ENCODE measurements around the gene FILIP1.

FILIP1 gene, protein sequence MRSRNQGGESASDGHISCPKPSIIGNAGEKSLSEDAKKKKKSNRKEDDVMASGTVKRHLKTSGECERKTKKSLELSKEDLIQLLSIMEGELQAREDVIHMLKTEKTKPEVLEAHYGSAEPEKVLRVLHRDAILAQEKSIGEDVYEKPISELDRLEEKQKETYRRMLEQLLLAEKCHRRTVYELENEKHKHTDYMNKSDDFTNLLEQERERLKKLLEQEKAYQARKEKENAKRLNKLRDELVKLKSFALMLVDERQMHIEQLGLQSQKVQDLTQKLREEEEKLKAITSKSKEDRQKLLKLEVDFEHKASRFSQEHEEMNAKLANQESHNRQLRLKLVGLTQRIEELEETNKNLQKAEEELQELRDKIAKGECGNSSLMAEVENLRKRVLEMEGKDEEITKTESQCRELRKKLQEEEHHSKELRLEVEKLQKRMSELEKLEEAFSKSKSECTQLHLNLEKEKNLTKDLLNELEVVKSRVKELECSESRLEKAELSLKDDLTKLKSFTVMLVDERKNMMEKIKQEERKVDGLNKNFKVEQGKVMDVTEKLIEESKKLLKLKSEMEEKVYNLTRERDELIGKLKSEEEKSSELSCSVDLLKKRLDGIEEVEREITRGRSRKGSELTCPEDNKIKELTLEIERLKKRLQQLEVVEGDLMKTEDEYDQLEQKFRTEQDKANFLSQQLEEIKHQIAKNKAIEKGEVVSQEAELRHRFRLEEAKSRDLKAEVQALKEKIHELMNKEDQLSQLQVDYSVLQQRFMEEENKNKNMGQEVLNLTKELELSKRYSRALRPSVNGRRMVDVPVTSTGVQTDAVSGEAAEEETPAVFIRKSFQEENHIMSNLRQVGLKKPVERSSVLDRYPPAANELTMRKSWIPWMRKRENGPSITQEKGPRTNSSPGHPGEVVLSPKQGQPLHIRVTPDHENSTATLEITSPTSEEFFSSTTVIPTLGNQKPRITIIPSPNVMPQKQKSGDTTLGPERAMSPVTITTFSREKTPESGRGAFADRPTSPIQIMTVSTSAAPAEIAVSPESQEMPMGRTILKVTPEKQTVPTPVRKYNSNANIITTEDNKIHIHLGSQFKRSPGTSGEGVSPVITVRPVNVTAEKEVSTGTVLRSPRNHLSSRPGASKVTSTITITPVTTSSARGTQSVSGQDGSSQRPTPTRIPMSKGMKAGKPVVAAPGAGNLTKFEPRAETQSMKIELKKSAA (N-terminal part only)

DNA sequence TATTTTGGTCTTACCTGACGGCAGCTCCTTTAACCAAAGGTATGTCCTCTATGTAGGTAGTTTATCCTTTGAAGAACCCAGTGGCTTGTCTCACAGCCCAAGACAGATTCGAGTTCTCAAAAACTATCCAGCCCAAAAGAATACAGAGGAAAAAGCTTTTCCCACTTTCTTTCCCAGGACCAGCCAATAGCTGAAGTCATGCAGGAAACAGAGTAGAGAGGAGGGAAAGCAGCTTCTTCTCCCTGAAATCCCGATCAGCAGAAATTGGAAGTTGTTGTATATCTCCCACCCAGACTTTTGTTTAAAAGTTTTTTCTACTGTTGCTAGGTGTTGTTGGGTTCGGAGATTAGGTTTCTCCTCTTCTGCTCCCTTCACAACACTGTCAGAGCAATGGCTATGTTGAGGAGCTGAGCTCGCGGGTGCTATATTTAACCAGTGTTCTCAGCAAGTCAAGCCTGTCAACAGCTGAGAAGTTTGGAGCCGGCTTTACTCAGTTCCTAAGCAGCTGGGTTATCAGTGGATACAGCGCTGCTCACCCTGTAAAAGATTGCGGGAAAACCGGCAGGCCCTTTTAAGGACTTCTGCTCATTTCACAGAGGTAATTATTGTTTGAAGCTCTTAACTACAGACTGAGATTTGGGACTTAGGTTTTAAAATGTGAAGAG, at the start of gene FILIP1:
Gene FILIP1, minus strand, starts transcription at position 401 of the 665 bp plus-strand sequence. CDS start 78,828 bp downstream, outside the sequence.
- H3K27ac ChIP-seq (ENCODE audit: low read depth, low read length), result peak within 1 kb of the TSS; percentile 18
- H3K9me3 ChIP-seq (ENCODE audit: control insufficient read depth in 1 of 2, low read length in 2 of 2), result no peaks in the 10 kb centered on the region
- no peaks in the 10 kb centered on the region for H3K36me3 ChIP-seq (ENCODE audit: control insufficient read depth in 1 of 2, insufficient read depth in 2 of 2, low read length in 2 of 2)
- H3K4me3 ChIP-seq (ENCODE audit: low read depth in 1 of 2, low read length in 2 of 2), result peak within 1 kb of the TSS in 1 of 2 donors; percentile 34
- peak within 1 kb of the TSS; percentile 9 to 20 for H3K9ac ChIP-seq (ENCODE audit: low read depth in 1 of 2, low read length in 2 of 2)
- peaks cover 0 to 7% of the 10 kb centered on the region in 2 donors for H3K27me3 ChIP-seq (ENCODE audit: control insufficient read depth in 1 of 2, insufficient read depth in 2 of 2, low read length in 2 of 2)
- H3K4me1 ChIP-seq (ENCODE audit: control insufficient read depth in 1 of 2, insufficient read depth in 2 of 2, low read length in 2 of 2), result no peaks in the 10 kb centered on the region

DNA sequence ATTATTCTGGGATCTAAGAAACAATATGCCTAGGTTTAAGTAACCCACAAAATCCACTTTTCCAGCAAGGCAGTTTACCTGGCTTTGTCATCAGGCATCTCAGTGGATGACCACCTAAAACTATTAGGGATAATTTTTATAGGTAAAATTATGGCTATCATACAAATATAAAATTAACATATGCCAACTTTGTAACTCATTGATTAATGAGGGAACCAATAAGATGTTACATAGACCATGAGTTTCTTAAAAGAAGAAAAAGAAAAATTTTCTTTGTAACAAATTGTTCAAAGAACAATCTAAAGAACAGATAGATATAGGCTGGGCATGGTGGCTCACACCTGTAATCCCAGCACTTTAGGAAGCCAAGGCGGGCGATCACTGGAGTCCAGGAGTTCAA, 49.7 kb upstream of the FILIP1 start:
- H3K9me3 ChIP-seq (ENCODE audit: control insufficient read depth in 1 of 2, low read length in 2 of 2), result no peaks in the 10 kb centered on the region
- no peak overlapping the region for H3K9ac ChIP-seq (ENCODE audit: low read depth in 1 of 2, low read length in 2 of 2)
- H3K36me3 ChIP-seq (ENCODE audit: control insufficient read depth in 1 of 2, insufficient read depth in 2 of 2, low read length in 2 of 2), result no peaks in the 10 kb centered on the region
- no peak overlapping the region for H3K27ac ChIP-seq (ENCODE audit: low read depth, low read length)
- no peaks in the 10 kb centered on the region for H3K4me1 ChIP-seq (ENCODE audit: control insufficient read depth in 1 of 2, insufficient read depth in 2 of 2, low read length in 2 of 2)
- H3K4me3 ChIP-seq (ENCODE audit: low read depth in 1 of 2, low read length in 2 of 2), result no peak overlapping the region
- H3K27me3 ChIP-seq (ENCODE audit: control insufficient read depth in 1 of 2, insufficient read depth in 2 of 2, low read length in 2 of 2), result no peaks in the 10 kb centered on the region

DNA sequence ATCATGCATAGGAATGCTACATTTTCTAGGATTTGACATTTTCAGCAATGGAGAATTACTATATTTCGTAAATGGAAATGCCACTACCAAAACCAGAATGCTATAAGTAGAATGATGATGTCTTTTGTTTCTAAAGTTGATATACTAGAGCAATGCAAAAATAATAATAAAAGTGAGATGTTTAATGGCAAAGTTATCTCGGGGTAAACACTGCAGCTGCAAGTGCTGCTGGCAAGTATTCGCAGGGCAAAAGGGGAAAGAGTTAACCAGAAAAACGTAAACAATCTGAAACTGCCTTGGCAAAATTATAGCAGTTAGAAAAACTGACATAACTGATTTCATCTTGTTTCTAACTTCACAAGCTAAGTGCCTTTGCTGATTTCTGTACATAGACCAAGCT, 45.5 kb upstream of the FILIP1 start:
- Histone ChIP-seq H3K27ac (ENCODE audit: low read depth, low read length) (no peak overlapping the region), H3K9ac (ENCODE audit: low read depth in 1 of 2, low read length in 2 of 2) (no peak overlapping the region), H3K4me3 (ENCODE audit: low read depth in 1 of 2, low read length in 2 of 2) (no peak overlapping the region), H3K27me3 (ENCODE audit: control insufficient read depth in 1 of 2, insufficient read depth in 2 of 2, low read length in 2 of 2) (no peaks in the 10 kb centered on the region), H3K9me3 (ENCODE audit: control insufficient read depth in 1 of 2, low read length in 2 of 2) (no peaks in the 10 kb centered on the region), H3K36me3 (ENCODE audit: control insufficient read depth in 1 of 2, insufficient read depth in 2 of 2, low read length in 2 of 2) (no peaks in the 10 kb centered on the region), H3K4me1 (ENCODE audit: control insufficient read depth in 1 of 2, insufficient read depth in 2 of 2, low read length in 2 of 2) (no peaks in the 10 kb centered on the region)

DNA sequence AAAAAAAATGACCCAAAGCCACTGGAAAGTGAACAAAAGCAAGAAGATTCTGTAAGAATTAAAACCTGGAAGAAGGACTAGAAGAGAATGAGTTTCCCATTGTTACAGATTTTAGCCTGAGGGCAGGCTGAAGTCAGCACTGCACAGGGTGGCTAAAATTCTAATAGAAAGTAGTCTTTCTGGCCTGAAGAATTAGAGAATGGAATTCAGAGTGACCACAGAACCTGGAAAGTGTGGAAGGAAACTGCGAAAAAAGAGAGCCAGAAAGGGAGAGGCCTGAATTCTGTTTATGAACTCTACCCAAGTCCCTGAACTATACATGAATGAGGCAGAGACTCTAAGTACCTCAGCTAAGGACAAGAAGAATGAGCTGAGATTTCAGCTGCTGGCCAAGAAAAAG, 38.9 kb upstream of the FILIP1 start:
- Histone ChIP-seq H3K36me3 (ENCODE audit: control insufficient read depth in 1 of 2, insufficient read depth in 2 of 2, low read length in 2 of 2) (no peaks in the 10 kb centered on the region), H3K27me3 (ENCODE audit: control insufficient read depth in 1 of 2, insufficient read depth in 2 of 2, low read length in 2 of 2) (no peaks in the 10 kb centered on the region), H3K27ac (ENCODE audit: low read depth, low read length) (no peak overlapping the region), H3K9ac (ENCODE audit: low read depth in 1 of 2, low read length in 2 of 2) (no peak overlapping the region), H3K4me1 (ENCODE audit: control insufficient read depth in 1 of 2, insufficient read depth in 2 of 2, low read length in 2 of 2) (no peaks in the 10 kb centered on the region), H3K4me3 (ENCODE audit: low read depth in 1 of 2, low read length in 2 of 2) (no peak overlapping the region), H3K9me3 (ENCODE audit: control insufficient read depth in 1 of 2, low read length in 2 of 2) (no peaks in the 10 kb centered on the region)

DNA sequence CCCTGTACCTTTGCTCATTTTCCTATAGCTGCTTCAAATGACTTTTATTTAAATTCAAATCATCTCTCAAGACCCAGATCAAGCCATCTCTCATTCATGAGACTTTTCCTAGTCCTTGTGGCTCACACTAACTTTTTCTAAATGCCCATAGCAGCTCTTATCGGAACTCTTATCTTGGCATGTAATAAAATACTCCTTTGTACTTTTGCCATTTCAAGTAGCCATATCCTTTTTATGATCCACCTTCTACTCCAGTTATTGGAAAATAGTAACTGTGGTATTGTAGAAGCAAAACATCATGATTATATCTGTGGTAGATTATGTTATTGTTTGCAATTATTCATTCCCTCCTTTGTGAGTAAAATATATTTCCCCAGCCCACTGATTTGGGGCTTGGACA, 37.6 kb upstream of the FILIP1 start:
- no peaks in the 10 kb centered on the region for H3K4me1 ChIP-seq (ENCODE audit: control insufficient read depth in 1 of 2, insufficient read depth in 2 of 2, low read length in 2 of 2)
- H3K9ac ChIP-seq (ENCODE audit: low read depth in 1 of 2, low read length in 2 of 2), result no peak overlapping the region
- H3K36me3 ChIP-seq (ENCODE audit: control insufficient read depth in 1 of 2, insufficient read depth in 2 of 2, low read length in 2 of 2), result no peaks in the 10 kb centered on the region
- no peaks in the 10 kb centered on the region for H3K27me3 ChIP-seq (ENCODE audit: control insufficient read depth in 1 of 2, insufficient read depth in 2 of 2, low read length in 2 of 2)
- H3K27ac ChIP-seq (ENCODE audit: low read depth, low read length), result no peak overlapping the region
- no peaks in the 10 kb centered on the region for H3K9me3 ChIP-seq (ENCODE audit: control insufficient read depth in 1 of 2, low read length in 2 of 2)
- no peak overlapping the region for H3K4me3 ChIP-seq (ENCODE audit: low read depth in 1 of 2, low read length in 2 of 2)

DNA sequence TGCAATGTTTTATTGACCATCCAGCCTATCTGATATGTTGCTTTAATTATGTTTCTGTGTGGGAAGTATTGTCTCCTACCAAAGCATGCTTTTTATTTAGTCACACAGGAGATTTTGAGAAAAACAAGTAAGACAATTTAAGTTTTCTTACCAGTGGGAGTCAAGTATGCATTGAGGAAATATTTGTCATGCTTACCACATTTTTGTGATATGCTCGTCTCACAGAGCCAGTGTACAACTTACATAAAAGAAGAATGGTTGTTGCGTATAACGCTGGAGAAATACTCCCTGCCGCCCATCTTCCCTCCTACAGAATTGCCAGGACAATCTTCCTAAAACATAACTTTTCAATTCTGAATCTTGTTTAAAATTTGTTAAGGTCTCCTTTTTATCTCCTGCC, 37.1 kb upstream of the FILIP1 start:
- H3K9me3 ChIP-seq (ENCODE audit: control insufficient read depth in 1 of 2, low read length in 2 of 2), result no peaks in the 10 kb centered on the region
- H3K27me3 ChIP-seq (ENCODE audit: control insufficient read depth in 1 of 2, insufficient read depth in 2 of 2, low read length in 2 of 2), result no peaks in the 10 kb centered on the region
- no peak overlapping the region for H3K27ac ChIP-seq (ENCODE audit: low read depth, low read length)
- no peaks in the 10 kb centered on the region for H3K4me1 ChIP-seq (ENCODE audit: control insufficient read depth in 1 of 2, insufficient read depth in 2 of 2, low read length in 2 of 2)
- H3K36me3 ChIP-seq (ENCODE audit: control insufficient read depth in 1 of 2, insufficient read depth in 2 of 2, low read length in 2 of 2), result no peaks in the 10 kb centered on the region
- no peak overlapping the region for H3K9ac ChIP-seq (ENCODE audit: low read depth in 1 of 2, low read length in 2 of 2)
- H3K4me3 ChIP-seq (ENCODE audit: low read depth in 1 of 2, low read length in 2 of 2), result no peak overlapping the region

DNA sequence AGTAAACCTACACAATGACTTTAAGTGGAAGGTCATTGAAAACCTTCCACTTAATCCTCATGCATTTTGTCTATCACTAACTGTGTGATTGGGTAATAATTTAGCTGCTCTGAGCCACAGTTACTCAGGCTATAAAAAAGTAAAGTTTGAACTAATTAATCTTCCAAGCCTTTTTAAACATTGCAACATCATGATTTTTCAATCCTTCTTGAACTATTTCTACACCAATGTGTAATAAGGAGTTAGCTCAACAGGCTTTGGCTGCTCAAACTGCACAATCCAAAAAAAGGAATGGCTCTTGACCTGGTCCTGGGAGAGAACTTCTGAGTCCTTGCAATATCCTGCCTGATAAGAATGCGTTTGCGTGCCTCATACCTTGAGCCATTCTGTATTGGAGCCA, 34.8 kb upstream of the FILIP1 start:
- H3K9me3 ChIP-seq (ENCODE audit: control insufficient read depth in 1 of 2, low read length in 2 of 2), result no peaks in the 10 kb centered on the region
- no peak overlapping the region for H3K4me3 ChIP-seq (ENCODE audit: low read depth in 1 of 2, low read length in 2 of 2)
- no peaks in the 10 kb centered on the region for H3K27me3 ChIP-seq (ENCODE audit: control insufficient read depth in 1 of 2, insufficient read depth in 2 of 2, low read length in 2 of 2)
- no peak overlapping the region for H3K9ac ChIP-seq (ENCODE audit: low read depth in 1 of 2, low read length in 2 of 2)
- H3K4me1 ChIP-seq (ENCODE audit: control insufficient read depth in 1 of 2, insufficient read depth in 2 of 2, low read length in 2 of 2), result no peaks in the 10 kb centered on the region
- H3K36me3 ChIP-seq (ENCODE audit: control insufficient read depth in 1 of 2, insufficient read depth in 2 of 2, low read length in 2 of 2), result no peaks in the 10 kb centered on the region
- no peak overlapping the region for H3K27ac ChIP-seq (ENCODE audit: low read depth, low read length)

DNA sequence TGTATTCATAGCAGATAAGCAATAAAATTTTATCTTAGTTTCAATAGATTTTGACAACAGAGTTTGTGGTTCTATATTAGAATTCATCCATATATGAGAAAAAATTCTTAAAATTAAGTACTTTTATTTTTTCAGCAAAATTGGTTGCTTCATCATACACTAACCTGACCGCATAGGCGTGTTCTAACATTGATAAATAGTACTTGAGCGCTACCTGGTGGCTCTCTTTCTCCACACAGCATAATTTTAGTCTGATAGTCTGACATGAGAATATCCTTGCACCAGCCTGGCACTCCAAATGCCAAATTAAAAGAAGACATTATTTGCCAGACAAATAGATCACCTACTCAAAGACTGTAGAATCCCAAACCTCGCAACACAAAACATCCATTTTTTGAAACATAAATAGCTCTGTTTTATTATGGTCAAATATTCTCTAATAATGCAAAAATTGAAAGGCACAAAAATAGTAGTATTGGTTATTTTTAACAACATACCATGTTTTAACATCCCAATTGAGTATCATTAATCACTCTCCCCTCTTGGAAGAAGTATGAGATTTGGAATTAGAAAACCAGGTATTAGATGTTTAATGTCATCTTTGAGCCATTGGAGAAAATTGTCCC, 33.0 kb upstream of the FILIP1 start:
- H3K4me1 ChIP-seq (ENCODE audit: control insufficient read depth in 1 of 2, insufficient read depth in 2 of 2, low read length in 2 of 2), result no peaks in the 10 kb centered on the region
- H3K9me3 ChIP-seq (ENCODE audit: control insufficient read depth in 1 of 2, low read length in 2 of 2), result no peaks in the 10 kb centered on the region
- H3K9ac ChIP-seq (ENCODE audit: low read depth in 1 of 2, low read length in 2 of 2), result no peak overlapping the region
- no peaks in the 10 kb centered on the region for H3K27me3 ChIP-seq (ENCODE audit: control insufficient read depth in 1 of 2, insufficient read depth in 2 of 2, low read length in 2 of 2)
- no peak overlapping the region for H3K4me3 ChIP-seq (ENCODE audit: low read depth in 1 of 2, low read length in 2 of 2)
- H3K27ac ChIP-seq (ENCODE audit: low read depth, low read length), result no peak overlapping the region
- no peaks in the 10 kb centered on the region for H3K36me3 ChIP-seq (ENCODE audit: control insufficient read depth in 1 of 2, insufficient read depth in 2 of 2, low read length in 2 of 2)

DNA sequence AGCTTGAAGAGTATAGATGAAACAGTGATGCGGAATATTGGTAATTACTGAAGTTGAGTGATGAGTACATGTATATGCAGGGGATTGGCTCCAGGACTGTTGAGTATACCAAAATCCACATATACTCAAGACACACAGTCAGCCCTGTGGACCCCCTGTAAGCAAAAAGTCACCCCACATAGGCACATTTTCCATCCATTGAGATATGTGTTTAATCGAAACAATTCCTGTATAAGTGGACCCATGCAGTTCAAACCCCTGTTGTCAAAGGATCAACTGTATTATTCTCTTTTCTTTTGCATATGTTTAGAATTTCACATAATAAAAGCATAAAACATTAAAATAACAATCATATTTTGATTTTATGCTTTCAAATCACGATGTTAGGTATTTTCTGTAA, 32.1 kb upstream of the FILIP1 start:
- Histone ChIP-seq H3K27ac (ENCODE audit: low read depth, low read length) (no peak overlapping the region), H3K9ac (ENCODE audit: low read depth in 1 of 2, low read length in 2 of 2) (no peak overlapping the region), H3K36me3 (ENCODE audit: control insufficient read depth in 1 of 2, insufficient read depth in 2 of 2, low read length in 2 of 2) (no peaks in the 10 kb centered on the region), H3K4me3 (ENCODE audit: low read depth in 1 of 2, low read length in 2 of 2) (no peak overlapping the region), H3K9me3 (ENCODE audit: control insufficient read depth in 1 of 2, low read length in 2 of 2) (no peaks in the 10 kb centered on the region), H3K27me3 (ENCODE audit: control insufficient read depth in 1 of 2, insufficient read depth in 2 of 2, low read length in 2 of 2) (no peaks in the 10 kb centered on the region), H3K4me1 (ENCODE audit: control insufficient read depth in 1 of 2, insufficient read depth in 2 of 2, low read length in 2 of 2) (no peaks in the 10 kb centered on the region)
